Astrocyte of the hippocampus (primary cell): ENCODE data around the gene NCK2.
A peak's percentile ranks its signal among the peaks of the same experiment; 100 is the strongest.

Source experiments
- DNase-seq: peaks from one replicate; pipeline ENCODE4 v3.0.0; 2011; ENCODE audit warnings: low read depth, low spot score

Gene NCK2

GRCh38 chr2:105924271-105924670, 179.6 kb downstream of the NCK2 start:
- DNase-seq: no peak

- DNase-seq: no peak
Measured at GRCh38 chr2:105924932-105925331, 180.2 kb downstream of the NCK2 start.

GRCh38 chr2:105925390-105925789, 180.7 kb downstream of the NCK2 start:
- DNase-seq: no peak

GRCh38 chr2:105926960-105927678, 182.4 kb downstream of the NCK2 start:
- DNase-seq: no peak

- DNase-seq: no peak
Measured at GRCh38 chr2:105928086-105928485, 183.4 kb downstream of the NCK2 start.

GRCh38 chr2:105928563-105928962, 183.9 kb downstream of the NCK2 start:
- DNase-seq: no peak

GRCh38 chr2:105929516-105929915, 184.8 kb downstream of the NCK2 start:
- peak; percentile 23 for DNase-seq

GRCh38 chr2:105932582-105932981, 187.9 kb downstream of the NCK2 start:
- DNase-seq: no peak

- no peak for DNase-seq
Measured at GRCh38 chr2:105933906-105934305, 189.2 kb downstream of the NCK2 start.

- no peak for DNase-seq
Measured at GRCh38 chr2:105934467-105934866, 189.8 kb downstream of the NCK2 start.

GRCh38 chr2:105935063-105935462, 190.4 kb downstream of the NCK2 start:
- no peak for DNase-seq

- DNase-seq: no peak
Measured at GRCh38 chr2:105936954-105937353, 192.2 kb downstream of the NCK2 start.

- no peak for DNase-seq
Measured at GRCh38 chr2:105937498-105938097, 192.9 kb downstream of the NCK2 start.
